RWPE1 (cell line): ENCODE data around the gene TMEM214.

Source experiments
- CTCF ChIA-PET: fragments of 350-600 bp; sonication (Branson Sonifier 250); formaldehyde crosslinking; extraction: SDS; loops from one replicate; lab custom pipeline; 2021; lab: Yijun Ruan, JAX
- POLR2A ChIA-PET: fragments of 400-600 bp; formaldehyde crosslinking; extraction: SDS; loops from one replicate; lab custom pipeline; 2020; ENCODE audit warnings: antibody characterized with exemption; ENCODE audit not compliant: low non-redundant PET; lab: Yijun Ruan, JAX
- DNase-seq: peaks from one replicate; pipeline ENCODE4 v3.0.0; 2012; ENCODE audit warnings: low spot score
- H3K27ac ChIP-seq: fragments of 450-650 bp; 2 replicates; pipeline ENCODE4 v1.5.1; 2017
- CTCF ChIP-seq: fragments of 450-650 bp; conservative IDR thresholded peaks from 2 replicates; pipeline ENCODE4 v1.5.1; 2017; ENCODE audit warnings: low read depth, mild to moderate bottlenecking

The TMEM214 gene

GRCh38 chr2:27050996-27051901 is 18.5 kb downstream of the TMEM214 start, which contains the start of gene AGBL5:
Gene AGBL5 (plus strand): TSS chr2:27051668. CDS start chr2:27052959, 1,291 bp downstream.
- ChIA-PET CTCF (interaction anchor here (0.5 to 1.7 kb wide), 5 partner anchors 12 to 253 kb away, joined by 3 to 6 read pairs (median 4); no protein-coding TSS in a partner anchor), POLR2A (interaction anchor here (0.8 to 1.6 kb wide), 4 partner anchors 13 to 34 kb away, joined by 3 to 7 read pairs (median 4); partner anchors contain the start of gene TMEM214)
- TF ChIP-seq CTCF: no peak
- peak within 1 kb of the TSS; percentile 93 for H3K27ac ChIP-seq
- DNase-seq: peak; percentile 99

DNA sequence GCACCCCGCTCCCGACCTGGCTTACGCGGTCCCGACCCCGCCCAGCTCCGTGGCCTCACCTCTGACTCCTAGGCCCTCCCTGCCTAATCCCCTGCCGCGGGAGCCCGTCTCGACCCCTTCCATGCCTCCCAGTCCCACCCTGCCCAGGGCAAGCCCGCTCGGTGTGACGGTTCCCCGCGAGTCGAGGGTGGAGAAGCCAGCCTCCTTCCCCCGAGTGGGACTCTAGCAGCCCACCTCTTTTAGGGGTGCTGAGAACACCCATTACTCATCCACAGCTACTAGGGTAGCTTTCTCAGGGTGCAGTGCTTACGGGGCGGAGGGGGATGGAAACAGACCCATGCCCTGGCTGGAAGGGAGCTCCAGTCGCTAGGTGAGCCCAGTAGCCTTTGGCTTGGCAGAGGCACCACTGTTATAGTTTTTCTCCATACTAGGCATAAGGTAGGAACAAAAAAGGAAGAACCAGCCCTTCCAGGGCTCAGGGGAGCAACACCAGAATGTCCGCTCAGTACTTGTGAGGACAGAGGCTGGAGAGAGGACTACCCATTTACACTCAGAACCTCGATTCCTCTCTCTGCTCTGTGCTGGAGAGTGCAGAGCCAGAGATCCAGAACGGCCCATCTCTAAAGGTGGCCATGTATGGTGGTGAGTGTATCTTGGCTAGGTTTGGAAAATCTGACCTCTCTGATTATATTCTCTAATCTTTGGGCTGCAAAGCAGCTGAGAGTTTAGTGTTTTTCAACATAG is 19.3 kb downstream of the TMEM214 start:
- no peak for DNase-seq
- H3K27ac ChIP-seq: peak overlapping the region; percentile 93
- ChIA-PET POLR2A (interaction anchor here (1.6 kb wide), 2 partner anchors 19 to 20 kb away, joined by 3 read pairs; partner anchors contain the start of gene TMEM214), CTCF (interaction anchor here (0.6 kb wide), 2 partner anchors 8 to 9 kb away, joined by 3 to 6 read pairs; no protein-coding TSS in a partner anchor)
- no peak for TF ChIP-seq CTCF

- ChIA-PET CTCF (no interaction called here), POLR2A (no interaction called here)
- TF ChIP-seq CTCF: no peak
- no peak for DNase-seq
- no peak overlapping the region; the same call in 1 of the 2 replicates for H3K27ac ChIP-seq
These were observed 20.6 kb downstream of the TMEM214 start for GRCh38 chr2:27053321-27053720.

- CTCF ChIA-PET: interaction anchor here (0.7 kb wide), 1 partner anchor 82 kb away, joined by 3 read pairs; no protein-coding TSS in a partner anchor
- no peak overlapping the region for H3K27ac ChIP-seq
- POLR2A ChIA-PET: no interaction called here
- no peak for TF ChIP-seq CTCF
- no peak for DNase-seq
These were observed 21.0 kb downstream of the TMEM214 start for GRCh38 chr2:27053776-27054175.

DNA sequence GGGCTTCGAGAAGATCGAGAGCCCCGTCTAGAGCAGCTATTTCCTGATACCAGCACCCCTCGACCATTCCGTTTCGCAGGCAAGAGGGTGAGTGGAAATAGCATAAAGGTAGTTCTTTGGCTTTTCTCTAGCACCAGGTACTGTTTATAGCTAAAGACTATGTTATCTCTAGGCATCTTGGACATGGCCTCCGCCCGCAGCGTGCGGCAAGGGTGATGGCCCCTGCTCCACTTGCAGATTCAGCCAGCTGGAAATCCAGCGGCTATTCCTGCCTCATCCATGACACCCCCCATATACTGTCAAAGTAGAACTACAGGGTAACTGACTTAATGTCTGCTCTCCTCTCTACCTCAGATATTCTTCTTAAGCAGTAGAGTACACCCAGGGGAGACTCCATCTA is 22.0 kb downstream of the TMEM214 start:
- no peak overlapping the region for H3K27ac ChIP-seq
- DNase-seq: no peak
- CTCF ChIA-PET: interaction anchor here (0.7 to 0.8 kb wide), 3 partner anchors 48 to 1826 kb away, joined by 3 to 4 read pairs (median 3); no protein-coding TSS in a partner anchor
- TF ChIP-seq CTCF: no peak
- POLR2A ChIA-PET: interaction anchor here (1.5 kb wide), 1 partner anchor 13 kb away, joined by 3 read pairs; no protein-coding TSS in a partner anchor

GRCh38 chr2:27057184-27057583 is 24.4 kb downstream of the TMEM214 start:
- TF ChIP-seq CTCF: no peak
- ChIA-PET CTCF (no interaction called here), POLR2A (no interaction called here)
- no peak for DNase-seq
- no peak overlapping the region for H3K27ac ChIP-seq
